PC-3 (cell line): ENCODE measurements around the gene MCF2L2.

Experiments used
- CTCF ChIP-seq: fragments of 300-600 bp; sonication (generic); conservative IDR thresholded peaks from 2 replicates; pipeline ENCODE4 v1.5.1; 2017; ENCODE audit warnings: antibody characterized with exemption, low read depth, mild to moderate bottlenecking, low read length
- EZH2 ChIP-seq: fragments of 300-600 bp; sonication (generic); IDR thresholded peaks from one replicate; pipeline ENCODE4 v1.6.1; 2017; ENCODE audit warnings: antibody characterized with exemption, mild to moderate bottlenecking, low read length; ENCODE audit not compliant: unreplicated experiment
- EZH2phosphoT487 ChIP-seq: fragments of 300-600 bp; sonication (generic); IDR thresholded peaks from 2 replicates; pipeline ENCODE4 v1.6.1; 2018; ENCODE audit warnings: mild to moderate bottlenecking, antibody characterized with exemption, low read length, borderline replicate concordance

- no peak for TF ChIP-seq CTCF
- TF ChIP-seq EZH2: no peak
- TF ChIP-seq EZH2phosphoT487: no peak
Observed at GRCh38 chr3:183259087-183259486, 169.3 kb downstream of the MCF2L2 start.
